ENCODE measurements around the gene GLB1L.

GLB1L gene

DNA sequence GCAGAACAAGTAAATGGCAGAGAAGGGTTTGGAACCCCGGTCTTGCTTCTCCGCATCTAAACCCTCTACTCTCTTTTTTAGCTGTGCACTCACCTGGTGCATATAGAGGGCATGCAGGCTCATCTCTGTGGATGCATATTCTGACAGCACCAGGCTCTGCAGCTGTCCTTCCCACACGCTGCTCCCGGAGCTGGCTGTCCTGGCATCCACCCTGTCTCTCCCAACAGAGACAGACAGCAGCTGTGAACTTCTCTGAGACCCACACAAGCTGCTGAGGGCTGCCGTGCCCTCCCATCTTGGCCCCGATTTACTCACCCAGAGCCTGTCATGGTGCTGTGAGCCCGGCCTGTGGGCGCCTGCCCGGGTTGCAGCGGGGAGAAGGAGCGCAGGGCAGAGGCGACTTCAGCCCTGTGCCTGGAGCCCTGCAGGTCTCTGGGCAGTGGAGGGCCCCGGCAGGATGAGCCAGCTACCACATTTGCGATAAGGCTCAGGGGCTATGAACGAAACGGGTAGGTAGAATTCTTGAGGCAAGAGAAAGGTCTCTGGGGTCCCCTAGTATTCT, 23.2 kb downstream of the GLB1L start:
- DNase-seq: no peak

DNA sequence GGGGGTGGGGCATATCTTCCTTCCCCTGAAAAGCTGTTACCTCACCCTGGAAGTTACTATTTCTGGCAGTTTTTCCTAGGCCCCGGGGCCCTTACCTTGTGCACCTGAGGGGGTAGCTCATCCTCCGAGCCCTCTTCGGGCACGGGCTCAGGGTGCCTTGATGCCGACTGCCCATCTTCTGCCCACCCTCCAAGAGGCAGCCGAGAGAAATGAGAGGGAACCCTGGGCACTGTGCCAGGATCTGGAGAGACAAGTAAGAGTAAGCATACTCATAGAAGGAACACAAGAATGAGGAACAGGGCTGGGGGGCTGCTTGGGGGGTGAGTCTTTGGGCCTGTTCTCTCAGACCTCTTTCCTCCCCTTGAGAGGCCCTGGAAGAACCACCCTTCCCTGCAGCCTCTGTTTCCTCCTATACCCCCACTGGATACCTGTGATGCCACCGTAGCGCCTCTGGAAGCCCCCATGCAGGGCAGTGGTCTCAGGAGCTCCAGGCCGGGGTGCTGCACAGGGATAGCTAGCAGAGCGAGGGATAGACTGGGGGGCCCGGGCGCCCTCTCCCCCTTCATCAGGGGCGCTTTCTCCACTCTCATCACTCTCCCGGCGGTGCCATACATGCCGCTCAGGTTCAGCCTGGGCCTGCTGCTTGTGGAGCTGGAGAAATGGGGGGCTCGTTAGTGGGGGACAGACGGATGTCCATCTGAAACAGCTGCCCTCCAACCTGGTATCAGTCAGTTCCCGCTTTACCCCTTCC, 24.4 kb downstream of the GLB1L start:
- DNase-seq: no peak

DNA sequence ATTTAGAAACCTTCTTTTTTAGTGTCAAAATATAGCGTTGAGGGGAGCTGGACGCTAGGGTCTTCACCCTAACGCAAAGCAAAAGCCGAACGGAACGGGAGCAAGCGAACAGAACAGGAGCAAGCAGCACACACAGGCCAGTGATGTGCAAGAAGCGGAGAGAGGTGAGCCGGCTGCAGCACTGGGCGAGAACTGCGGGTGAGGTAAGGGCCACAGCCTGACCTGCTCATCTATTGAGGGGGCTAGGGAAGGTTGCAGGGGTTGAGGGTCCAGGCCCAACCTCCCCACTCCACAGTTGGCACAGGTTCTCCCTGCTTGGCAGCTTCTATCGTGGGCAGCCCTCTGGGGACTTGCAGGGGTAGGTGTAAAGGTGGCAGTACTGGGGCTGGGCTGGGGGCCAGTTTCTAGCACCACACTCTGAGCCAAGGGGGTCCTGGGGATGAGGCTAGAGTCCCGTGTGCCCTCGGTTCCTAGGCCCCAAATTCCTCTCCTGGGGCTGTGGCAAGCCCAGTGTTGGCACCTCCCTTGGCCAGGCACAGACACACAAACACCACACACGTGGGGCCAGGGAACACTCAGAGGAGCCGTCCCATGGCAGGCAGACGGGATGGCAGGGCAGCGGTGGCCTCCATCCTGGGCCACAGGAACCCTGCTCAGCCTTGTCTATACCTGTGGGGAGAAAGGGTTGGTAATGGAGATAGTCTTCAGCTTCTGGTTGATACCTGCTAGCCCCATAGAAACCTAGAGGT, 25.3 kb downstream of the GLB1L start:
- DNase-seq: no peak

GRCh38 chr2:219218732-219219701, 26.2 kb downstream of the GLB1L start, which contains the start of gene ABCB6:
Gene ABCB6, minus strand, starts transcription at chr2:219218958. Its CDS starts 285 bp downstream, at chr2:219218673.
- peak; percentile 91 for DNase-seq

GRCh38 chr2:219218217-219218731, 27.0 kb downstream of the GLB1L start:
- DNase-seq: peak; percentile 59

DNA sequence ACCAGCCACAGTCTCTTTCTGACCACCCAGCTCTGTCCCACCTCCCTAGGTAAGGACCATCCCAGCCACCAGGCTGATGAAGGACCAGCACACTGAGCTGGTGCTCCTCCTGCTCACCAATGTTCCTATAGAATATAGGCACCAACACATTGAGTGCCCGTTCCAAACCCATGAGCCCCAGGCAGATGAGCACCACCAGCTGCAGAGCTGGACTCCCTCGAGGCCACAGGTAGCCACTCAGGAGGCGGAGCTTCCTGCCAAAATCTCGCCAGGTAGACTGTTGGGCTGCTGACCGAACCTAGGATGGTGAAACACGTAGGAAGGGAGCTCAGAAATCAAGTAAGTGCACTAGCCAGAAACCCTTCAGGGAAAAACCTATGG, 28.7 kb downstream of the GLB1L start:
- DNase-seq: no peak

DNA sequence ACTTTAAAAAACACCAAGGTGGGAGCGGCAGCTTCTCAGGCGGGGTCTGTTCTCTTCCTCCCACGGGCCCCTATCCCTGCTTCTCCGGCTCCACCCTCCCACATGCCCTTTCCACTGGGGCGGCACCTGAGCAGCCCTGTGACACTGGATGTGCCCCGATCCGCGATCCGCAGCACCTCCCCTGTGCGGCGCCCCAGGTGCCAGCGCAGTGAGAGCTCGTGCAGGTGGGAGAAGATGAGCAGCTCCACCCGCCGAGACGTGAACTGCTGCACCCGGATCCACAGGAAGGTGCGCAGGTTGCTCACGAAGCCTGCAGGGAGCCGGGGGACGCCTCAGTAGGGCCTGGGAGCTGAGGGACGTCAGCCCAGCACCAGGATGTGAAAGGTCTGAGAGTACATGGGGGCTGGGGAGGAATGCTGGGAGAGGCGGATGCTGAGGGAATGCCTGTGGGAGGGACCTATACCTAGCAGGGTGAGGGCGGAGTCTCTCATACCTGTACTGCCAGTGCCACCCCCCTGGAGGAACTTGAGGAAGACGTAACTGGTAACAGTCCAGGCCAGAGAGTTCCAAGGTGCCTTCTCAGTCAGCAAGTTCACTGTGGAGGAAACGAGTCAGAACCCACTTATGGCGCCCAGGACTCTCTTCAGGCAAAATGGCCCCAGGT, 29.2 kb downstream of the GLB1L start:
- DNase-seq: no peak

- no peak for DNase-seq
Measured at GRCh38 chr2:219214786-219215185, 30.5 kb downstream of the GLB1L start.

- DNase-seq: no peak
Measured at GRCh38 chr2:219214141-219214540, 31.1 kb downstream of the GLB1L start.

- no peak for DNase-seq
Measured at GRCh38 chr2:219213486-219214071, 31.7 kb downstream of the GLB1L start.

DNA sequence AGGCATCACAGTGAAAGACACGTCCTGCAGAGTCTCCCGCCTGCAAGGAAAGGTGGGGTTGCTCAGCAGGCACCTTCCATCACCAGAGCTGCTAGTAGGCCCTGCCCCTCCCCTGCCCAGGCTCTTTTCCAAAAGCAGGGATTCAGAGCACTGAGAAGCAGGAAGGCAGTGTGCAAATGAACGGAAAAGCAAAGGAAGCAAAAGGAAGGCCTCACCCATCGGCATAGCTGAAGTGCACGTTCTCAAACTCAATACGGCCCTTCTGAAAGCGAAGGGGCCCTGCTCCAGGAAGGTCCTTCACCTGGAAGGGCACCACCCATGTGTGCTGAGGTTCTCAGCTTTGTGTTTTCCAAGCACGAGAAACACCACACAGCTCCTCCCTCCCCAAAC, 32.2 kb downstream of the GLB1L start:
- no peak for DNase-seq

GRCh38 chr2:219210886-219211362, 34.3 kb downstream of the GLB1L start:
- no peak for DNase-seq

DNA sequence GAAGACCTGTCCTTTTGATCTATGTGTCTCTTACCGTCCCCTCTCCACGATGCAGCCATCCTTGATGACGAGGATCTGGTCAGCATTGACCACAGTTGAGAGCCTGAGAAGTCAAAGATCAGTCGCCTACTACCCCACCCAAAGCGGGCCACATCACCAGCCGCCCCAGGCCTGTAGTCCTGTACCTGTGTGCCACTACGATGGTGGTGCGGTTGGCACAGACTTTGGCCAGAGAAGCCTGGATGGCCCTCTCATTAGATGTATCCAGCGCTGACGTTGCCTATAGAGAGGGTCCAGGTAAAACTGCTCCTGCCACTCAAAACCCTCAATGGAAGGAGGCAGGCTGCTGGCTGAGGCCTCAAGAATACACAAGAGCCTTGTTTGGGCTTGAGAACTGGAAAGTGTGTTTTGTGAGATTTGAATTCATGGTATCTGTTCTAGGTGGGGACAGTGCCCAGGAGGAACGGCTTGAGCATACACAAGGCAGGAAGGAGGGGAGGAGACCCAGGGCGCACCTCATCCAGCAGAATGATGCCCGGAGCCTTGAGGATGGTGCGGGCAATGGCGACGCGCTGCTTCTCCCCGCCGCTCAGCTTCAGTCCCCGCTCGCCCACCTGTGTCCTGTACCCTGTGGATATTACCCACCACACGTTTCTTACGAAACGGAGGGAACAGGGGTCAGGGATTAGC, 34.9 kb downstream of the GLB1L start:
- no peak for DNase-seq

GRCh38 chr2:219209236-219210195, 35.7 kb downstream of the GLB1L start:
- DNase-seq: no peak

- DNase-seq: no peak
Measured at GRCh38 chr2:219207884-219208740, 37.1 kb downstream of the GLB1L start.

DNA sequence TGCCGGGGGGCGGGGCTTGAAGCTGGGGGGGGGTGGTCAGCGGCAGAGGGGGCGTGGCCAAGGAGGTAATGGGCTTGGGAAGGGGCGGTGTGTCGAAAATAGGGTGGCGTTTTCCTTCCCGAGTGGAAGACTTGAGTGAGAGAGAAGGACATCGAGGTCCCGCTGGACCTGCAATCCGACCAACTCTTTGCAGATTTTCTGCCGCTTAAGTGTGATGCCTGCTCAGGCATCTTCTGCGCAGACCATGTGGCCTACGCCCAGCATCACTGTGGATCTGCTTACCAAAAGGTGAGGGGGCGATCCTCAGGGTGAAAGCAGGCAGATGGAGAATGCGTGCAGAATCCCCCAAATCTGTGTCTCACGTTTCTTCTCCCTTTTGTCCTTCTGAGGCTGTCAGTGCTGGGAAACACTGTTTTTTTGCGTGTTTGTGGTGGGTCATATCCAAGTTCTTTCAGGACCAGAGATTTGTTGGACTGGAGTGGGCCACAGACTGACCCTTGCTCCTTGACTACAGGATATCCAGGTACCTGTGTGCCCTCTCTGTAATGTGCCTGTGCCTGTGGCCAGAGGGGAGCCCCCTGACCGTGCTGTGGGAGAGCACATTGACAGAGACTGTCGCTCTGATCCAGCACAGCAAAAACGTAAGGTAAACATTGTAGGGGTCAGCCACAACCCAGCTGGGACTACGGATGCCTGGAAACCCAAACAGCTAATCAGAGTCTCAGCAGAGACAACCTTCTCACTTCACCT, 37.9 kb downstream of the GLB1L start:
- no peak for DNase-seq

- DNase-seq: peak; percentile 90
Measured at GRCh38 chr2:219206328-219207133, 38.7 kb downstream of the GLB1L start, which contains the start of gene ZFAND2B. Gene ZFAND2B, plus strand, starts transcription at chr2:219206782. Its CDS starts 206 bp downstream, at chr2:219206988.

All from T1000 (cell line).